ENCODE results near the gene ZNF76. TPM values are rescaled to one million over a fixed set of nuclear protein-coding genes. Genes with fewer than 3 reads are reported as not detected.
A peak's percentile ranks its signal among the peaks of the same experiment; 100 is the strongest.

The ZNF76 gene
- total RNA-seq, 5 donors from 2014 or later (not counting 1 experiment from before 2014, with no cell fraction given), result 72.7 to 91.3 (median 84.8) TPM

- ChIA-PET CTCF (no interaction called here), POLR2A (no interaction called here)
- no peak for ATAC-seq (replicated peaks in 1 of 4)
- Histone ChIP-seq H3K4me1 (ENCODE audit: control insufficient read depth in 1 of 2, extremely low read depth in 1 of 2, insufficient read depth in 2 of 2, low read length in 2 of 2) (no peaks in the 10 kb centered on the region), H3K27me3 (replicated peaks in 1 of 2; ENCODE audit: control insufficient read depth in 2 of 2, extremely low read depth in 1 of 2, insufficient read depth in 2 of 2, low read length in 1 of 2) (peaks cover 0 to 3% of the 10 kb centered on the region in 2 experiments), H3K4me3 (ENCODE audit: control insufficient read depth in 1 of 2, extremely low read depth in 1 of 2, low read length in 1 of 2) (no peak overlapping the region), H3K27ac (ENCODE audit: low read length) (no peak overlapping the region), H3K36me3 (ENCODE audit: control insufficient read depth in 2 of 2, extremely low read depth in 1 of 2, insufficient read depth in 1 of 2, low read length in 1 of 2) (no peaks in the 10 kb centered on the region), H3K9me3 (no peaks in the 10 kb centered on the region)
- no peak overlapping the region for H3K4me3 Mint-ChIP-seq
- DNase-seq, result no peak
- no peaks in the 10 kb centered on the region for H3K27me3 Mint-ChIP-seq
- peaks cover 8% of the 10 kb centered on the region for H3K36me3 Mint-ChIP-seq
- peaks cover 0 to 6% (median 0%) of the 10 kb centered on the region in 3 donors for H3K4me1 Mint-ChIP-seq
- 68% methylated on average over 4 of the region's 4 CpGs for WGBS (ENCODE audit: insufficient coverage)
- no peak overlapping the region for H3K27ac Mint-ChIP-seq
- no peaks in the 10 kb centered on the region for H3K9me3 Mint-ChIP-seq
These were observed 24.6 kb upstream of the ZNF76 start for GRCh38 chr6:35234901-35235300.

- no peak overlapping the region for H3K4me3 Mint-ChIP-seq
- H3K9me3 ChIP-seq, result no peaks in the 10 kb centered on the region
- H3K27me3 ChIP-seq (replicated peaks in 1 of 2; ENCODE audit: control insufficient read depth in 2 of 2, extremely low read depth in 1 of 2, insufficient read depth in 2 of 2, low read length in 1 of 2), result peaks cover 0 to 3% of the 10 kb centered on the region in 2 experiments
- 96% methylated on average over 3 of the region's 5 CpGs for WGBS (ENCODE audit: insufficient coverage)
- no peaks in the 10 kb centered on the region for H3K9me3 Mint-ChIP-seq
- H3K36me3 Mint-ChIP-seq, result peaks cover 8% of the 10 kb centered on the region
- peaks cover 2 to 5% (median 3%) of the 10 kb centered on the region in 3 donors for H3K4me1 Mint-ChIP-seq
- no peaks in the 10 kb centered on the region for H3K36me3 ChIP-seq (ENCODE audit: control insufficient read depth in 2 of 2, extremely low read depth in 1 of 2, insufficient read depth in 1 of 2, low read length in 1 of 2)
- H3K27me3 Mint-ChIP-seq, result no peaks in the 10 kb centered on the region
- no peak for DNase-seq
- CTCF ChIA-PET, result no interaction called here
- no peak overlapping the region for H3K27ac Mint-ChIP-seq
- no peak overlapping the region for H3K27ac ChIP-seq (ENCODE audit: low read length)
- H3K4me1 ChIP-seq (ENCODE audit: control insufficient read depth in 1 of 2, extremely low read depth in 1 of 2, insufficient read depth in 2 of 2, low read length in 2 of 2), result peaks cover 0 to 2% of the 10 kb centered on the region in 2 experiments
- no peak overlapping the region for H3K4me3 ChIP-seq (ENCODE audit: control insufficient read depth in 1 of 2, extremely low read depth in 1 of 2, low read length in 1 of 2)
- no peak for ATAC-seq (replicated peaks in 1 of 4)
- POLR2A ChIA-PET, result interaction anchor here in 1 of 2 donors (0.6 kb wide), 1 partner anchor 363 kb away, joined by 5 read pairs; no protein-coding TSS in a partner anchor
These were observed 23.3 kb upstream of the ZNF76 start for GRCh38 chr6:35236223-35236622.

- Histone ChIP-seq H3K36me3 (ENCODE audit: control insufficient read depth in 2 of 2, extremely low read depth in 1 of 2, insufficient read depth in 1 of 2, low read length in 1 of 2) (no peaks in the 10 kb centered on the region), H3K4me1 (ENCODE audit: control insufficient read depth in 1 of 2, extremely low read depth in 1 of 2, insufficient read depth in 2 of 2, low read length in 2 of 2) (peaks cover 0 to 2% of the 10 kb centered on the region in 2 experiments), H3K27ac (ENCODE audit: low read length) (no peak overlapping the region), H3K27me3 (replicated peaks in 1 of 2; ENCODE audit: control insufficient read depth in 2 of 2, extremely low read depth in 1 of 2, insufficient read depth in 2 of 2, low read length in 1 of 2) (peaks cover 0 to 3% of the 10 kb centered on the region in 2 experiments), H3K4me3 (ENCODE audit: control insufficient read depth in 1 of 2, extremely low read depth in 1 of 2, low read length in 1 of 2) (no peak overlapping the region), H3K9me3 (no peaks in the 10 kb centered on the region)
- Mint-ChIP-seq H3K4me3 (no peak overlapping the region), H3K9me3 (no peaks in the 10 kb centered on the region), H3K36me3 (peaks cover 8% of the 10 kb centered on the region), H3K4me1 (peaks cover 2 to 6% (median 3%) of the 10 kb centered on the region in 3 donors), H3K27me3 (no peaks in the 10 kb centered on the region), H3K27ac (no peak overlapping the region)
- POLR2A ChIA-PET, result no interaction called here
- WGBS (ENCODE audit: insufficient coverage), result 25% methylated on average over 1 of the region's 3 CpGs
- ATAC-seq (replicated peaks in 1 of 4), result no peak
- CTCF ChIA-PET, result no interaction called here
- no peak for DNase-seq
These were observed 22.1 kb upstream of the ZNF76 start for GRCh38 chr6:35237476-35237875.

- H3K4me3 Mint-ChIP-seq, result no peak overlapping the region
- no peak overlapping the region for H3K4me3 ChIP-seq (ENCODE audit: control insufficient read depth in 1 of 2, extremely low read depth in 1 of 2, low read length in 1 of 2)
- no peaks in the 10 kb centered on the region for H3K27me3 Mint-ChIP-seq
- 75% methylated on average over 1 of the region's 3 CpGs for WGBS (ENCODE audit: insufficient coverage)
- no peaks in the 10 kb centered on the region for H3K9me3 Mint-ChIP-seq
- peaks cover 2 to 6% (median 3%) of the 10 kb centered on the region in 3 donors for H3K4me1 Mint-ChIP-seq
- H3K27ac Mint-ChIP-seq, result no peak overlapping the region
- peaks cover 0 to 7% of the 10 kb centered on the region in 2 donors for H3K36me3 ChIP-seq (ENCODE audit: control insufficient read depth in 2 of 2, extremely low read depth in 1 of 2, insufficient read depth in 1 of 2, low read length in 1 of 2)
- ATAC-seq (replicated peaks in 1 of 4) (no peak), DNase-seq (no peak)
- H3K9me3 ChIP-seq, result no peaks in the 10 kb centered on the region
- ChIA-PET CTCF (interaction anchor here in 1 of 2 donors (0.6 kb wide), 1 partner anchor 380 kb away, joined by 3 read pairs; no protein-coding TSS in a partner anchor), POLR2A (no interaction called here)
- H3K36me3 Mint-ChIP-seq, result peaks cover 8% of the 10 kb centered on the region
- H3K27me3 ChIP-seq (replicated peaks in 1 of 2; ENCODE audit: control insufficient read depth in 2 of 2, extremely low read depth in 1 of 2, insufficient read depth in 2 of 2, low read length in 1 of 2), result peaks cover 0 to 3% of the 10 kb centered on the region in 2 experiments
- no peak overlapping the region for H3K27ac ChIP-seq (ENCODE audit: low read length)
- H3K4me1 ChIP-seq (ENCODE audit: control insufficient read depth in 1 of 2, extremely low read depth in 1 of 2, insufficient read depth in 2 of 2, low read length in 2 of 2), result peaks cover 0 to 2% of the 10 kb centered on the region in 2 experiments
These were observed 20.7 kb upstream of the ZNF76 start for GRCh38 chr6:35238843-35239289.

- Mint-ChIP-seq H3K27me3 (no peaks in the 10 kb centered on the region), H3K4me1 (peaks cover 2 to 9% (median 3%) of the 10 kb centered on the region in 3 donors), H3K36me3 (peaks cover 12% of the 10 kb centered on the region), H3K4me3 (no peak overlapping the region), H3K27ac (no peak overlapping the region), H3K9me3 (no peaks in the 10 kb centered on the region)
- ATAC-seq (replicated peaks in 1 of 4) (no peak), DNase-seq (no peak)
- POLR2A ChIA-PET, result no interaction called here
- Histone ChIP-seq H3K27ac (ENCODE audit: low read length) (no peak overlapping the region), H3K36me3 (ENCODE audit: control insufficient read depth in 2 of 2, extremely low read depth in 1 of 2, insufficient read depth in 1 of 2, low read length in 1 of 2) (peaks cover 0 to 12% of the 10 kb centered on the region in 2 donors), H3K4me3 (ENCODE audit: control insufficient read depth in 1 of 2, extremely low read depth in 1 of 2, low read length in 1 of 2) (no peak overlapping the region), H3K4me1 (ENCODE audit: control insufficient read depth in 1 of 2, extremely low read depth in 1 of 2, insufficient read depth in 2 of 2, low read length in 2 of 2) (peaks cover 0 to 2% of the 10 kb centered on the region in 2 experiments), H3K27me3 (replicated peaks in 1 of 2; ENCODE audit: control insufficient read depth in 2 of 2, extremely low read depth in 1 of 2, insufficient read depth in 2 of 2, low read length in 1 of 2) (peaks cover 0 to 3% of the 10 kb centered on the region in 2 experiments), H3K9me3 (no peaks in the 10 kb centered on the region)
- CTCF ChIA-PET, result interaction anchor here (0.6 to 2.9 kb wide), 4 partner anchors 18 to 379 kb away, joined by 3 to 13 read pairs (median 7); no protein-coding TSS in a partner anchor
- 100% methylated on average over 2 of the region's 4 CpGs for WGBS (ENCODE audit: insufficient coverage)
These were observed 20.0 kb upstream of the ZNF76 start for GRCh38 chr6:35239581-35239980.

- Mint-ChIP-seq H3K27ac (no peak overlapping the region), H3K4me3 (no peak overlapping the region), H3K36me3 (peaks cover 23% of the 10 kb centered on the region), H3K4me1 (peaks cover 2 to 11% (median 3%) of the 10 kb centered on the region in 3 donors), H3K27me3 (no peaks in the 10 kb centered on the region), H3K9me3 (no peaks in the 10 kb centered on the region)
- Histone ChIP-seq H3K9me3 (no peaks in the 10 kb centered on the region), H3K27me3 (replicated peaks in 1 of 2; ENCODE audit: control insufficient read depth in 2 of 2, extremely low read depth in 1 of 2, insufficient read depth in 2 of 2, low read length in 1 of 2) (peaks cover 0 to 3% of the 10 kb centered on the region in 2 experiments), H3K4me3 (ENCODE audit: control insufficient read depth in 1 of 2, extremely low read depth in 1 of 2, low read length in 1 of 2) (no peak overlapping the region), H3K4me1 (ENCODE audit: control insufficient read depth in 1 of 2, extremely low read depth in 1 of 2, insufficient read depth in 2 of 2, low read length in 2 of 2) (peaks cover 0 to 2% of the 10 kb centered on the region in 2 experiments), H3K27ac (ENCODE audit: low read length) (no peak overlapping the region), H3K36me3 (ENCODE audit: control insufficient read depth in 2 of 2, extremely low read depth in 1 of 2, insufficient read depth in 1 of 2, low read length in 1 of 2) (peaks cover 0 to 19% of the 10 kb centered on the region in 2 donors)
- DNase-seq, result peak; percentile 12 to 79 (median 61)
- ChIA-PET POLR2A (interaction anchor here in 1 of 2 donors (0.5 kb wide), 1 partner anchor 1264 kb away, joined by 8 read pairs; no protein-coding TSS in a partner anchor), CTCF (interaction anchor here (0.6 to 2.9 kb wide), 10 partner anchors 17 to 781 kb away, joined by 3 to 13 read pairs (median 4); partner anchors contain the start of gene ZNF76 (in 1 of the 2))
- ATAC-seq (replicated peaks in 1 of 4), result peak; percentile 82 to 90 (median 84)
- 41% methylated on average over 10 of the region's 12 CpGs for WGBS (ENCODE audit: insufficient coverage)
These were observed 18.4 kb upstream of the ZNF76 start for GRCh38 chr6:35240838-35241801.

All from T-cell (primary cell).